ENCODE results near the gene CFTR.

DNA sequence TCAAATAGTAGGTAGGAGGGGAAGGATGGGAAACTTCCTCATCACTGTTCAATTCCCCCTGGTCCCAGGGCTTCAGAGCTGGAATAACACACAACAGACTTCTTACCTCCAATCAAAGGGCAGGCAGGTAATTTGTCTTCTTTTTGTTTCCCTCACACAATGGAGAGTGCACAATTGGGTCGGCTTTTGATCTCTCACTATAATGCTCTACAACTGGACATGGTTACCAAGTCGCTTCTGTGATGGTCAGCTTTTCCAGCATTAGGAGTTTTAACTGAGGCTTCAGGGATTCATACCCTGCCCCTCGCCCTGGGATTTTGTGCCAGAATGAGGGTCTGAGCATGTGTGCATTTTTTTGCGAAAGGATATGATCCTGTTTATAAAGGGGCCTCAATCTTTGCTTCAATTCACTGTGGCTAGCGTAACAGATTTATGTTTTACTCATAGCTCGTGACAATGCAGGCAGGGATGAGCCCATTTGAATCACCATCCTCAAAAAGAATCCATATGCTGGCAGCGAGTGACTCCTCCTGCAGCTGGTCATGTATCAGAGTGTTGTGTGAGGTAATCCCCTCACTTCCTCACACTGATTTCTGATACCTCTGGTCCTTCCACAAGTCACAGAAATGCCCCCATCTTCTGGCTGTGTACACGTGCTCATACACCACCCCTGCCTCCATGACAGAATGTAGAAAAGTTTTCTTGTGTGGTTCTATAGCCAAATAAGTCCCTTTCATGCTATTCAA is 203.8 kb downstream of the CFTR start:
- TF ChIP-seq POLR2A (IDR thresholded peaks at IDR 0.05) = no peak
- TF ChIP-seq, protein P1, sequence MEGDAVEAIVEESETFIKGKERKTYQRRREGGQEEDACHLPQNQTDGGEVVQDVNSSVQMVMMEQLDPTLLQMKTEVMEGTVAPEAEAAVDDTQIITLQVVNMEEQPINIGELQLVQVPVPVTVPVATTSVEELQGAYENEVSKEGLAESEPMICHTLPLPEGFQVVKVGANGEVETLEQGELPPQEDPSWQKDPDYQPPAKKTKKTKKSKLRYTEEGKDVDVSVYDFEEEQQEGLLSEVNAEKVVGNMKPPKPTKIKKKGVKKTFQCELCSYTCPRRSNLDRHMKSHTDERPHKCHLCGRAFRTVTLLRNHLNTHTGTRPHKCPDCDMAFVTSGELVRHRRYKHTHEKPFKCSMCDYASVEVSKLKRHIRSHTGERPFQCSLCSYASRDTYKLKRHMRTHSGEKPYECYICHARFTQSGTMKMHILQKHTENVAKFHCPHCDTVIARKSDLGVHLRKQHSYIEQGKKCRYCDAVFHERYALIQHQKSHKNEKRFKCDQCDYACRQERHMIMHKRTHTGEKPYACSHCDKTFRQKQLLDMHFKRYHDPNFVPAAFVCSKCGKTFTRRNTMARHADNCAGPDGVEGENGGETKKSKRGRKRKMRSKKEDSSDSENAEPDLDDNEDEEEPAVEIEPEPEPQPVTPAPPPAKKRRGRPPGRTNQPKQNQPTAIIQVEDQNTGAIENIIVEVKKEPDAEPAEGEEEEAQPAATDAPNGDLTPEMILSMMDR (IDR thresholded peaks at IDR 0.05) = no peak
- no peak for TF ChIP-seq POLR2AphosphoS5 (IDR thresholded peaks at IDR 0.05)
- TF ChIP-seq EP300 (IDR thresholded peaks at IDR 0.05; ENCODE audit: low read depth) = no peak

Data from transverse colon (tissue), 4 donors.